Upper lobe of left lung (tissue), 4 donors: ENCODE measurements around the gene SLC43A3.

Source experiments
- EP300 ChIP-seq, 4 donors: sonication (generic); formaldehyde crosslinking; IDR thresholded peaks; one replicate each; pipeline ENCODE4 v1.5.1; 2017; ENCODE audit warnings: antibody characterized with exemption in 4 of 4, control low read depth in 2 of 4
- TF ChIP-seq, protein P1 (sequence below), 6 experiments: fragments of 450-650 bp in 4 of 6; fragments of 200-600 bp in 2 of 6; sonication (generic) in 2 of 6; IDR thresholded peaks; one replicate each; pipeline ENCODE4 v1.5.1; 2016 to 2019; ENCODE audit warnings: antibody characterized with exemption in 6 of 6

DNA sequence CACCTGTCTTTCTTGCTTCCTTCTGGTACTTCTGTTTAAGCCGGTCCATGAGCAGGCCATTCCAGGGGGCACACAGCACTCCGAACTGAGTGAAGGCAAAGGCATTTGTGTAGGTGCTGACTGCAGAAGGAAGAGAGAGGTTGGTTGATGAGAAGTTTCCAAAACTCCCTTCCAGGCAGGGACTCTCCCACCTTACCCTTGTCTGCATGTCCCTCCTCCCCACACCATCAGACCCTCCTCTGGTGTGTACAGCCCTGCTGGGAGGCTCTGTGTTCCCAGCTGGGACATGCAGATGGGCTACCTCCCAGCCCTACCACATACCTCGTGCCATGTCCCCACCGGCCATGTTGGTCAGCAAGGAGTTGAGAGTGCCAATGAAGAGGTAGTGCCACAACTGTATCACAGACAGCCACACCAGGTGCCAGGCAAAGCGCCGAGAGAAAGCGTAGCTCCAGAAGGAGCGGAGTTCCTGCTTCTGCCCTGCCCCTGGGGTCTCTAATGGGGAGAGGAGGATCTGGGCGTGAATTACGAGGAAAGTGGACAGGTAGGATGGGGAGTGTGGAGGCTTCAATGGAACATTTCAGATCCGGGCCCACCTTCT, 12.2 kb downstream of the SLC43A3 start:
- TF ChIP-seq, protein P1, sequence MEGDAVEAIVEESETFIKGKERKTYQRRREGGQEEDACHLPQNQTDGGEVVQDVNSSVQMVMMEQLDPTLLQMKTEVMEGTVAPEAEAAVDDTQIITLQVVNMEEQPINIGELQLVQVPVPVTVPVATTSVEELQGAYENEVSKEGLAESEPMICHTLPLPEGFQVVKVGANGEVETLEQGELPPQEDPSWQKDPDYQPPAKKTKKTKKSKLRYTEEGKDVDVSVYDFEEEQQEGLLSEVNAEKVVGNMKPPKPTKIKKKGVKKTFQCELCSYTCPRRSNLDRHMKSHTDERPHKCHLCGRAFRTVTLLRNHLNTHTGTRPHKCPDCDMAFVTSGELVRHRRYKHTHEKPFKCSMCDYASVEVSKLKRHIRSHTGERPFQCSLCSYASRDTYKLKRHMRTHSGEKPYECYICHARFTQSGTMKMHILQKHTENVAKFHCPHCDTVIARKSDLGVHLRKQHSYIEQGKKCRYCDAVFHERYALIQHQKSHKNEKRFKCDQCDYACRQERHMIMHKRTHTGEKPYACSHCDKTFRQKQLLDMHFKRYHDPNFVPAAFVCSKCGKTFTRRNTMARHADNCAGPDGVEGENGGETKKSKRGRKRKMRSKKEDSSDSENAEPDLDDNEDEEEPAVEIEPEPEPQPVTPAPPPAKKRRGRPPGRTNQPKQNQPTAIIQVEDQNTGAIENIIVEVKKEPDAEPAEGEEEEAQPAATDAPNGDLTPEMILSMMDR (IDR thresholded peaks at IDR 0.05) = no peak
- TF ChIP-seq EP300 (IDR thresholded peaks at IDR 0.05) = no peak
